NCI-H2196 treated with DMSO at 0.1 percent for 48 hours (cell line): Measurements from ENCODE around the gene RPS6KA2.
"Not testable (repeated sequence)": the region's sequence is repeated elsewhere in the genome, so short reads cannot be mapped to it uniquely, and the experiment has no call there.

Source experiments
- DNase-seq: peaks from one replicate; lab custom pipeline; 2025; ENCODE audit not compliant: unreplicated experiment; lab: John Stamatoyannopoulos, UW

Gene RPS6KA2

DNA sequence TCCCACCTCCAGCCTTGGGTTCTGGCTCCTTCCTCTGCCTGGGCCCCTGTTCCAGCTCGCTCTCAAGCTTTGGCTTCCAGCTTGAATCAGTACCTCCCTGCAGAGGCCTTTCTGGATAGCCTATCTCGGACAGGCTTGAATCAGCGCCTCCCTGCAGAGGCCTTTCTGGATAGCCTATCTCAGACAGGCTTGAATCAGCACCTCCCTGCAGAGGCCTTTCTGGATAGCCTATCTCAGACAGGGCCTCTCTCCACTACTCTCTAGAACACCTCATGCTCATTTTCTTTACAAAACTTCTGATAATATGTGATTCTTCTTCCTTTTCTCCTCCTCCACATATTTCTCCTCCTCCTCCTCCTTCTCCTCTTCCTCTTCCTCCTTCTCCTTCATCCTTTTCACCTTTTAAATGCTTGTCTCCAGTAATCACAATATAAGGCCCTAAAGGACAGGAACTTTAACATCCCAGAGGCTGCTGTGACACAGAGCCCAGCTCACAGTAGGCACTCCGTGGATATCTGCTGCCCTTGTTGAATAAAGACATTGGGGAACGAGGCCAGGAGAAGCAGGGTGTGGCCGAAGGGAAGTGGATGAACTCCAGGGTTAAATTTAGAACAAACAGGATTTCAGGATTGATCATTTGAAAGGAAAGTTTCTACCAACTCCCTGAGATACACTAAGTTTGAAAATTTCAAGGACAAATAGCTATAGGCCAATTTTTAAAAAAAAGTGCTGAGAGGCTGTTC is 9.3 kb upstream of the RPS6KA2 start:
- DNase-seq: no peak

DNA sequence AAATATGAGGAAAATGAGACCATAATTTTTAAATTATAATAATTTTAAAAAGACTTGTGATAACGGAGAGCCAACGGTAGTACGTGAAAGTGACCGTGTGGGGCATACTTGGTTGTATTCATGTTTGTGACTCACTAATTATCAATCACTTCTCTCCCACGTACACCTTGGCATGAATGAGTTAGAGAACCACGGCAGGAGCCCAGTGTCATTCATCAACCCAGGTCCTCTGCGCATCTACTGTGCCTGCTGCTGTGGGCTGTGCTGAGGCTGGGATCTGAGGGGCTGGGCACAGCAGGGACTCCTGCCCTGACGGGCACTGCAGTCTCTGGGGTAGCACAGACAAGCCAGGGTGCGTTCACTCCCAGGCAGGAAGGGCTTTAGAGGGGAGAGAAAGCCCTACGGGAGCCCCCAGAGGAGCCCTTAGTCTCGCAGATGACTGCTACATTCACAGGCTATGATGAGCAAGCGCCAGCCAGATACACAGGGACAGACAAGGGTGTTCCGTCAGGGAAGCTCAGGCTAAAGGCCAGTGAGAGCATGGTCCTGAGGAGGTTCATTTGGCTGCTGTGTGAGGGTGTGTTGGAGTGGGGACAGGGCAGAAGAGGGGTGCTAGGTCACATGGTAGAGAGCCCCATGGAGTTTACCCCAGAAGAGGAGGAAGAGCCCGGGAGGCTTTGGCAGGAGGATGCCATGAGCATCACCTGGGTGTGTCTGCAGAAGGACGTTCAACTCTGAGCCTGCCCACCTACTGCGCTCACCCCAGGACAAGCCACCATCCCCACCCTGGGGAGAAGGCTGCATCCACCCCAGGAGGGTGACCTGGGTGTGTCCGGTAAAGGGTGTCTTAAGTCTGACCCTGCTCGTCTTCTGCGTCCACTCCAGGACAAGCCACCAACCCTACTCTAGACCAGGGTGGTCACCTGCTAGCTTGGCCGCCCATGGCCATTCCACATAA is 8.2 kb upstream of the RPS6KA2 start:
- no peak for DNase-seq

- DNase-seq: not testable (repeated sequence)
Measured at GRCh38 chr6:166634581-166634980, 7.5 kb upstream of the RPS6KA2 start.

GRCh38 chr6:166633732-166634535 is 6.9 kb upstream of the RPS6KA2 start:
- DNase-seq: no peak

GRCh38 chr6:166632731-166633130 is 5.7 kb upstream of the RPS6KA2 start:
- DNase-seq: no peak

DNA sequence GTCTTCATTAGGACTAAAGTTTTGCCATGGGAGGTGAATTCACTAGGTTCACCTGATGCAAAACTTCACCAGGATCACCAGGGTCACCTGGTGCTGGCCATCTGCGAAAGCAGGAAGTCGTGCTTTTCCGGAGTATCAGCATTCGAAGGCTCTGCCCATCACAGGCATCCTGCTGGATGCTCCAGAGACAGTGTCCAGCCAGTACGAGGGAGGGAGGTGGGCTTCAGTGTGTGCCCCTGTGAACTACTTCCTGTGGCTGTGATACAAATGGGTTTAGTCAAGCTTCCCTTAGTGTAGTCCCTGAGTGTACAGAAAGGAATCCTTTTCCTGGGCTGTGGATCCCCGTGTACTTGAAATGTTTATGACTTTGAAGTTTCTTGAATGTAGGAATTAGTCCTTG is 3.4 kb upstream of the RPS6KA2 start:
- no peak for DNase-seq

- no peak for DNase-seq
Measured at GRCh38 chr6:166629628-166630027, 2.6 kb upstream of the RPS6KA2 start.

- DNase-seq: no peak
Measured at GRCh38 chr6:166627875-166628801, 1.1 kb upstream of the RPS6KA2 start.

- DNase-seq: no peak
Measured at GRCh38 chr6:166626177-166627032, 646 bp downstream of the RPS6KA2 start.

- no peak for DNase-seq
Measured at GRCh38 chr6:166625356-166625755, 1.7 kb downstream of the RPS6KA2 start.

GRCh38 chr6:166624275-166624674 is 2.8 kb downstream of the RPS6KA2 start:
- DNase-seq: no peak

DNA sequence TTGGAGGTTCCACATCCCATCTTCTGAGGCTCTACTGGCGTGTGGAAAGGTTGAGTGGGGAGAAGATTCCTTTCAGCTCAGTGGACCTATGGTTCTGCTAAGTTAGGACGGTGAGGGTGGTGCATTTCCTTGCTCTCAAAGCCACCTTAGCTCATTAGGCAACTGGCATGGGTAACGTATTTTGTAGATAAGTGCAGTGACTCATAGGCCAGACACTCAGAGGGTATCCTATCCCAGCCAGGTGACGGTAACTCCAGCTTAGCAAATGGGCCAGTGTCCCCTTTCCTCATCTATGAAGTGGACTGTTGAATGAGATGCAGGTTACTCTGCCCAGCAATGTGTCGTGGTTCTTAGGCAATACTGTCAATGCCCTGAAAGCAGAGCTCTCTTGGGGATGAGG is 3.7 kb downstream of the RPS6KA2 start:
- DNase-seq: no peak

DNA sequence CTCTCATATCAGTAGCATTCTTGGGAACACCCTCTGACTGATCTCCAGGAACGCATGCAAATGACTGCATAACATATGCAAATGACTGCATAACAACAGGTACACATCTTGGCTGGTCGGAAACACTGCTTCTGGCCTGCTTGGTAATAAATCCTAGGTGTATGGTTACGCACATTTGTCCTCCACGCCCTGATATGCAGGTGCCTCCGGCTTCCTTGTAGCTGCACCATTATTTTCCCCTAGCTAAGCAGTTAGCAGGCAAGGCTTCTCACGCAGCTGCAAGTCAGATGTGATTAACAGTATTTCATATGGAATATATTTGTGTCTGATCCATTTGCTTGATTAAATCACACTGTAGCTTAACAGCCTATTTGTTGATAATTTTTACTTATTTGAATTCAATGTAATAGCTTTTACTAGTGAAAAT is 5.9 kb downstream of the RPS6KA2 start:
- no peak for DNase-seq

DNA sequence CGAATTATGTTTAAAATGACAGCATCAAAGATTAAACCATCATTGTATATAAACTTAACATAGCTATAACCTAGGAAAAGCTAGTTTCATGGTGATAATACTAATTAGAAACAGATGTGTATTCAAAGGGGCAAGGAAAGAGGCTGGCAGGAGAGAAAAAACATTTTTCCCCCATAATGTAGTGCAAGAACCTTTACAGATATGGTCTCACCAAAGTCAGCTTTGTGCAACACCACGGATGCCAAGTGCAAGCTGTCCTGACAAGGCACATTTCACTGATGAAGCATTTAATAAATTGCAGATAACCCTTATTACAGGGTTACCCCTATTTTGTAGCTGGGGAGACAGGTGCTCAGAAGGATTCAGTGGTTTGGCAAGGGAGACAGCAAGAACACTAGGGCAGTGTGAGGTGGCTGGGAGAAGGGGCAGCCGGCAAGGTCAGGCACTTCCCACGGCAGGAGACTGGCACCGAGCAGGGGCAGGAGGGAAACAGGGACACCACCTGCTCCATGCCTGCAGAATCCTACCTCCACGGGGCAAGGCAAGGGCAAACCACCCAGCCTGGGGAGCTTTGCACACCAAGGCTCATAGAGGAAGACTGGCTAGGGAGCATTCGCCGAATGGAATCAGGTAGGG is 6.5 kb downstream of the RPS6KA2 start:
- no peak for DNase-seq

DNA sequence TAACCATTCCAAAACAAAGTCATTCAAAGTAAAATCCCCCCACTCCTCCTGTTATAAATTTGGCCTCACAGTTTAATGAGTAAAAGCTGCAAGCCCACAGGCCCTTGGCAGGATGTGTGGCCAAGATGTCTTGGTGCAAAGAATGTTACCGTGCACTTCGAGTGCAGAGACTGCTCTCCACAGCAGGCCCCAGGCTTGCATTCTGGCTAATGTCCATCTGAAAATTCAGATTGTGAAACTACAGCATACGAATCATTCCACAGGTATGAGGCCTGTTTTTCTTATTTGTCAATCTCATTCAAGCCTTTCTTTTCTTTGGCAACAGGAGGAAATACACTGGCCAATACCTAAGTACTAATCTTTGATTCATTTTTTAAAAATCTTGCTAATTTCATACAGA is 7.1 kb downstream of the RPS6KA2 start:
- no peak for DNase-seq

DNA sequence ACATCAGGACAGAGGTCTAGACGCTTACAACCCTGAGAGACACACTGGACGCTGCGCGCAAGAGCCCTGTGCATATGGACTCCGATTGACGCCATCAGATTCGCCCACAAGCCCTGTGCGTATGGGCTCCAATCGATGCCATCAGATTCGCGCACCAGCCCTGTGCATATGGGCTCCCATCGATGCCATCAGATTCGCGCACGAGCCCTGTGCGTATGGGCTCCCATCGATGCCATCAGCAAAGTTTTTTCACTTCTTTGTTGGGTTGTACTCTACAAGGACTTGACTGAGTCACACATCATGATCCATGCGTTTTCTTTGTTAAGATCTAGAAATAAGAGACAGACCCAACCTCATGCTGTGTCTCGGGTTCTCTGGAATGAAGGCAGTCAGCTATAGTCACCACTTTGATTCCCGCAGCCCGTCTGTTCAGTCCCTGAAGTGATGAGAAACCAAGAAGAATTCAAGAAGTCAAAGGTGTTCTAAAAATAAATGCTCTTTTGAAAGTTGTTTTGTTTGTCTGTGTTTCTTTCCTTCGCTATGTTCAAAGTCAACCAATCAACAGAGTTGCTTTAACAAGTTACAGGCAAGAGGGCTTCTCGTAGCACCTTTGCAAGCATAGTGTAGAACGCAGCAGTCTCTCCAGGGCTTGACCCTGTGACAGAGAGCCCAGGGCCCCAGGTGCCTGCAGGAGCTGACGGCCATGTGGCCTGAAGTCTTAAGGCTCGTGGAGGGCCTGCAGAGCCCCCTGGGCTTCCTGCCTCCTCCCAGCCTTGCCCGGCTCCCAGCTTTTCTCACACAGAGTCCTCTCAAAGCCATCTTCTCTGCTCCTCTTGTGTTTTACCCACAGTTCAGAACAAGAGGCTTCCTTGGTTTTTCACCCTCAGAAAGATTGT is 7.9 kb downstream of the RPS6KA2 start:
- no peak for DNase-seq

GRCh38 chr6:166618251-166618650 is 8.8 kb downstream of the RPS6KA2 start:
- no peak for DNase-seq

DNA sequence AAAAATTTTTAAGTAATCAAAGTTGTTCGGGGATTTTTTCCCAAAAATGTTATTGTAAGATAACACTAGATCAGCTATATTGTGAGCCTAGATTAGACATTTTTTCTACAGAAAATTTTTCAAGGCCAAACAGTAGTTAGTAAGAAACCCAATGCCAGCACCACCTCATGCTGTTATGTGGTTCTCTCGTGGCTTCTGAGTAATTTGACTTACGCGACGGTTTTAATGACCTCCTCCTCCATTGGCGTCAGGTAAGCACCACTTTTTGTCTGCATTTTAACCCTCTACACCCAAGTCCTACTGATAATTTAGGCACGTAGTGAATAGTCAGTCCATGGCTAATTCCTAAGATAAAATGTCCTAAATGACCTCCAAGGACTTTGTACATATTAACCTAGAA is 9.7 kb downstream of the RPS6KA2 start:
- DNase-seq: no peak
